Measurements from ENCODE around the gene LHX1.

- TF ChIP-seq CTCF (IDR thresholded peaks at IDR 0.05 in 8 of 11, conservative IDR thresholded peaks at IDR 0.05 in 3 of 11) (no peak), POLR2AphosphoS5 (IDR thresholded peaks at IDR 0.05) (no peak)
Observed at GRCh38 chr17:36901506-36901905, 35.8 kb upstream of the LHX1 start.
